IgD-negative memory B cell (primary cell): ENCODE data around the gene VASH1. TPM values are rescaled to one million over a fixed set of nuclear protein-coding genes. Genes with fewer than 3 reads are reported as not detected.

ENCODE experiments used
- H3K27ac Mint-ChIP-seq, 3 donors: one replicate each; pipeline ENCODE4 v1.8.0; 2020 to 2022; ENCODE audit warnings: mild to moderate bottlenecking in 3 of 3, mixed read lengths in 3 of 3, moderate library complexity in 1 of 3
- H3K27me3 Mint-ChIP-seq: one replicate; pipeline ENCODE4 v1.8.0; 2021; ENCODE audit warnings: mixed read lengths
- H3K36me3 Mint-ChIP-seq: one replicate; pipeline ENCODE4 v1.8.0; 2020; ENCODE audit warnings: mild to moderate bottlenecking, mixed read lengths
- H3K4me1 Mint-ChIP-seq, 3 donors: one replicate each; pipeline ENCODE4 v1.8.0; 2020 to 2022; ENCODE audit warnings: mixed read lengths in 3 of 3, mild to moderate bottlenecking in 1 of 3
- H3K4me3 Mint-ChIP-seq, 4 donors: one replicate each; pipeline ENCODE4 v1.8.0; 2020 to 2022; ENCODE audit warnings: mild to moderate bottlenecking in 4 of 4, mixed read lengths in 4 of 4, moderate library complexity in 3 of 4
- H3K9me3 Mint-ChIP-seq, 3 donors: one replicate each; pipeline ENCODE4 v1.8.0; 2020 to 2021; ENCODE audit warnings: mixed read lengths in 3 of 3, mild to moderate bottlenecking in 1 of 3
- polyA plus RNA-seq: library from polyadenylated mRNA; unstranded; fragments of 300-500 nt; fragmentation: Illumina TruSeq; gene quantifications from one replicate; pipeline ENCODE4 v1.2.3, GENCODE V29; 2021

VASH1 gene
- polyA plus RNA-seq, 1 donor from 2014 or later, result 0.70 TPM

DNA sequence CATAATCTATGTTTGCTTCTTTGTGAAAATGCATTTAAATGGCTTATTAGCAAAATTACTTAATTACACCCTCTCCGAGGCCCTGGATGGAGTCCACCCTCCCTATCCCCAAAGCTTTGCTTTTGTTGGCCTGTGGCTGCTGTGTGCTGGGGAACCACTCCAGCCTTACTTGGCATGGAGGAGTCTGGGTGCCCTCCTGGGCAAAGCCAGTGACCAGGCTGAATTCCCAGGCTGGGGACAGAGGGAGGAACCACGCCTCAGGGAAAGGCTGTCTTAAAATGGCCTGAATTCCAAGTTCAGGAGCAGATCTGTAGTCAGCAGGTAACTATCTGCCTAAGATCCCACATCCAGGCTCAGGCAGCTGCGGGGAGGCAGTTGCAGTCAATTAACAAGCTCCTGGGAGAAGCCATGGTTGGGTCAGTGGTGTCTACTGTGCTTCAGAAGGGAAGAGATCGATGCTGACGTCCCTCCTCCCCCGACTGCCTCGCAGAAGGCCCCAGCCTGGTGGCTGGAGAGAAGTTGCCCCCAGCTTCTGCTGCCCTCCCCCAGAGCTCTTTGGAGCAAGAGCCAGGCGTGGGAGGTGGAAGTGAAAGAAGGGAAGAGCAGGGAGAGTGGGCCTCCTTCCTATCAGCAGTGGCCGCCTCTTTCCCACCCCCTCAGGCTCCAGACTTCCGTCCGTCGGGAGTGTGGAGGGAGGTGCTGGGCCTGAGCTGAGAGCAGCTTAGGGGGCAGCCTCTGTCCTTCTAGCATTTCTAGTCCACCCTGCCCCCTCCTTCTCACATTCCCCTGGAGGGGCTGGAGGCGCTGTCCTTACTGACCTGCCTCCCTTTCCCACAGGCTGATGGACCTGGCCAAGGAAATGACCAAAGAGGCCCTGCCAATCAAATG lies 11.3 kb downstream of the VASH1 start:
- Mint-ChIP-seq H3K27me3 (peaks cover 7% of the 10 kb centered on the region), H3K4me3 (no peak overlapping the region), H3K27ac (no peak overlapping the region), H3K36me3 (no peaks in the 10 kb centered on the region), H3K4me1 (peaks cover 4 to 7% (median 5%) of the 10 kb centered on the region in 3 donors), H3K9me3 (no peaks in the 10 kb centered on the region)

DNA sequence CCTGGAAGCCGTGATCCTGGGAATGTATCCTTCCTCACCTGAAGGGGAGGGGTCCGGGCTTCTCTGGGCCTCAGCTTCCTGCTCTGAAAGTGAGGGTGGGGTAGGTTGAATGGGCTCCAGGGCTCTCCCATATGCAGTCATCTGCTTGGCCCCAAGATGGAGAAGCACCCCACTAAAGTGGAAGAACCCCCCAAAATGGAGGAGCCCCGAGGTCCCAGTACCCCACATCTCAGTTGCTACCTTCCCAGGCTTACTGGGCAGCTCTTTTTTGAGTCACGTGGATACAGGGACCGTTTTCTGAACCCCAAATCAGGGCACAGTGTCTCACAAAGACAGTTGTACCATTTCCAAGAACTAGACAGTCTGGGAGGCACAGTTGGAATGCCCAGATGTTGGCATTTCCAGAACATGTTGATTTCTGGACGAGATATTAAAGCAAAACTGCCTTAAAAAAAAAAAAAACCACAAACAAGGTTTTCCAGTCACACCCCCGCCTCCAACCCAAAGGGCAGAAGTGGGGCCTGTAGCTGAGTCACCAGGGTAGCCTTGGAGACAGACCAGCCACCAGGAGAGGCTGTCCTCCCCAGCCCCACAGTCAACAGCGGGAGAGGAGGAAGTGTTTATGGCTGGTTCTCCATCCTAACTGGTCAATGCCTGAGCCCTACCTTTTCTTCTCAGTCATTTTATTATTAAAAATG lies 12.1 kb downstream of the VASH1 start:
- Mint-ChIP-seq H3K9me3 (no peaks in the 10 kb centered on the region), H3K27me3 (peaks cover 7% of the 10 kb centered on the region), H3K4me1 (peaks cover 2 to 3% (median 2%) of the 10 kb centered on the region in 3 donors), H3K27ac (no peak overlapping the region), H3K36me3 (no peaks in the 10 kb centered on the region), H3K4me3 (no peak overlapping the region)

DNA sequence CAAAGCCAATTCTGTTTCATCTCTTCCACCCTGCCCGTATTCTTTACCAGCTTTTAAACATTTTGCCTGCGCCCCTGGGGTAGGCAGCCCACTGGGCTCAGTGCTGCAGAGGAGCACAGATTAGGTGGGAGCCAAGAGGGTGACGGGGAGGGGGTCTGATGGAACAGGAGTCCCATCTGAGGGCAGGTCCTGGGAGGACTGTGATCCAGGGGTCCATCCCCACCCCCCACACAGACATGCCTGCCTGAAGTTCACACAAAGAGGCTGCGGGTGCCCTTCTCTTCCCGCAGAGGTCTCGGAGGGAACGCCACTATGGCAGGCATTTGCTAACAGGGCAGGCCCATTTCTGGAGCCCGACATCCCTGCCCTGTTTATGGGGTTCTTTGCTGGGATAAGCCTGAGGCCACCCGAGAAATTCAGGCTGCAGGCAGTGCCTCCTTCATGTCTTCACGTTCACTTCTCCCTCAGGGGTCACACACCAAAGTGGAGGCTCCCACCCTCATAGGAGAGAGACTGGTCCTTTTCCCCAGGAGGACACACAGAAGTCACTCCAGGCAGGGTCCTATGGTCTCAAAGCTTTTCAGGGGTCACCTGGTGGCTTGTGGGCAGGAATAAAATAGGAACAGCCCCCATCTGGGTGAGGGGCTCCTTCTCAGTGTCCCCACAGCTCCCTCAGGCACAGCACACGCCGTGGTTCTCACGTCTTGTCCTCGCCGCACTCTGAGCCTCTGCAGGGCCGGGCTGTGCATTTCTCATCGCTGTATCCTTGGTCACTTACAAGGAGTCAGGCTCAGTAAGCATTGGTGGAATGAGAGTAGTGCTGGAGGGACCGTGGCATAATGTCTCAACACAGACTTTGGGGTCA lies 12.9 kb downstream of the VASH1 start:
- peaks cover 6% of the 10 kb centered on the region for H3K27me3 Mint-ChIP-seq
- no peak overlapping the region for H3K27ac Mint-ChIP-seq
- H3K4me3 Mint-ChIP-seq, result no peak overlapping the region
- no peaks in the 10 kb centered on the region for H3K4me1 Mint-ChIP-seq
- H3K36me3 Mint-ChIP-seq, result no peaks in the 10 kb centered on the region
- no peaks in the 10 kb centered on the region for H3K9me3 Mint-ChIP-seq

DNA sequence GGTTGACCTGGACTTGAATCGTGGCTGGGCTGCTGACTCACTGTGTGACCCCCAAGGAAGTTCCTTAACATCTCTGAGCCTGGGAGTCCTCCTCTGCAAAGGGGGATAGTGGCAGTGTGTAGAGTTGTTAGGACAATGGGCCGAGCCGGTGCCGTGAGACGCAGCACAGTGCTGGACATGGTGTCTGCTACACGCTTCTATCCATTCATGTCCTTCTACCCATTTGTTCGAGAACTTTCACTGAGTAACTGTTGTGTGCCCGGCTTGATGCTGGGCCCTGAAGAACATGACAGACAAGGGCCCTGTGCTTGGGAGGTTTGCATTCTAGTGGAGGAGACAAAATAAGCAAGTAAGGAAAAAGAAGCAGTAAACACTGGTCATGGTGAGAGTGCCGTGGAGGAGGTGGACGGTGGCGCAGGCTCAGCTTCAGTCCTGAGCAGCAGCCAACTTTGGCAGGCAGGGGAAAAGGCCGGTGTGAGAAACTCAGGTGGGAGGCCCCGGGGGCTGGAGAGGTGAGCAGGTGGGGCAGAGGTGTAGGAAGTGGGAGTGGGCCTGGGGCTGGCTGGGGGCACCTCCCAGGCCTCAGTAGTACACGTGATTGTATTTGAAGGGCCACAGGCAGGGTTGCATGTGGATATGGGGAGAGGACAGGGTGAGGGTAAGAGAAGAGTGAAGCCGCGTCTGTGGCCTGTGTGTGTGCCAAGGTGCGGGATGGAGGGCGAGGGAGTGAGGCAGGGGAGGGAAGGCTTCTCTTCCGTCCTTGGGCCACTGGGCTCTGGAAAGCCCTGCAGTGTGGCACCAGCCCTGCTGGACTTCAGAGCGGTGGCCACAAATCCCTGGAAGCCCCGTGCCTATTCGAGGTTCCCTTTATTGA lies 13.8 kb downstream of the VASH1 start:
- peaks cover 6% of the 10 kb centered on the region for H3K27me3 Mint-ChIP-seq
- no peak overlapping the region for H3K27ac Mint-ChIP-seq
- H3K4me1 Mint-ChIP-seq, result no peaks in the 10 kb centered on the region
- no peaks in the 10 kb centered on the region for H3K36me3 Mint-ChIP-seq
- H3K4me3 Mint-ChIP-seq, result peak overlapping the region in 1 of 4 donors; percentile 33
- H3K9me3 Mint-ChIP-seq, result no peaks in the 10 kb centered on the region

DNA sequence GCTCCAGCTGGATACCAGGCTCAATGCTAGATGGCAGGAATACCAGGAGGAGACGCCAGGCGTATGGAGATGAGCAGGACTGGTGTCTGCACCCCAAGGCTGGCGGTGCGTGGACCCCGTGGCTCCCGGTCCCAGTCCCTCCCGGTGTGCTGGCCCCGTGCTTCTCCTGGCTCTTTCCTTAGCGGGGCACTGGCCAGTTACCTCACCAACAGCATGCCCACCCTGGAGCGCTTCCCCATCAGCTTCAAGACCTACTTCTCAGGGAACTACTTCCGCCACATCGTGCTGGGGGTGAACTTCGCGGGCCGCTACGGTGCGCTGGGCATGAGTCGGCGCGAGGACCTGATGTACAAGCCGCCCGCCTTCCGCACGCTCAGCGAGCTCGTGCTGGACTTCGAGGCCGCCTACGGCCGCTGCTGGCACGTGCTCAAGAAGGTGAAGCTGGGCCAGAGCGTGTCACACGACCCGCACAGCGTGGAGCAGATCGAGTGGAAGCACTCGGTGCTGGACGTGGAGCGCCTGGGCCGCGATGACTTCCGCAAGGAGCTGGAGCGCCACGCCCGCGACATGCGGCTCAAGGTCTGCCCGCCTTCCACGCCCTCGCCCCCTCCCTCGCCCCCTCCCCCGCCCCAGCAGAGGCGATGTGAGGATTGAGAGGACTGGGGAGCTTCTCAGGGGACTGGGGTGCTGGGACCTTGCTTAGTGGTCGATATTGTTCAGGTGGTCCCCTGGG lies 14.6 kb downstream of the VASH1 start:
- no peaks in the 10 kb centered on the region for H3K36me3 Mint-ChIP-seq
- H3K9me3 Mint-ChIP-seq, result no peaks in the 10 kb centered on the region
- H3K27ac Mint-ChIP-seq, result no peak overlapping the region
- H3K27me3 Mint-ChIP-seq, result peaks cover 4% of the 10 kb centered on the region
- H3K4me3 Mint-ChIP-seq, result no peak overlapping the region
- peaks cover 0 to 1% (median 0%) of the 10 kb centered on the region in 3 donors for H3K4me1 Mint-ChIP-seq

DNA sequence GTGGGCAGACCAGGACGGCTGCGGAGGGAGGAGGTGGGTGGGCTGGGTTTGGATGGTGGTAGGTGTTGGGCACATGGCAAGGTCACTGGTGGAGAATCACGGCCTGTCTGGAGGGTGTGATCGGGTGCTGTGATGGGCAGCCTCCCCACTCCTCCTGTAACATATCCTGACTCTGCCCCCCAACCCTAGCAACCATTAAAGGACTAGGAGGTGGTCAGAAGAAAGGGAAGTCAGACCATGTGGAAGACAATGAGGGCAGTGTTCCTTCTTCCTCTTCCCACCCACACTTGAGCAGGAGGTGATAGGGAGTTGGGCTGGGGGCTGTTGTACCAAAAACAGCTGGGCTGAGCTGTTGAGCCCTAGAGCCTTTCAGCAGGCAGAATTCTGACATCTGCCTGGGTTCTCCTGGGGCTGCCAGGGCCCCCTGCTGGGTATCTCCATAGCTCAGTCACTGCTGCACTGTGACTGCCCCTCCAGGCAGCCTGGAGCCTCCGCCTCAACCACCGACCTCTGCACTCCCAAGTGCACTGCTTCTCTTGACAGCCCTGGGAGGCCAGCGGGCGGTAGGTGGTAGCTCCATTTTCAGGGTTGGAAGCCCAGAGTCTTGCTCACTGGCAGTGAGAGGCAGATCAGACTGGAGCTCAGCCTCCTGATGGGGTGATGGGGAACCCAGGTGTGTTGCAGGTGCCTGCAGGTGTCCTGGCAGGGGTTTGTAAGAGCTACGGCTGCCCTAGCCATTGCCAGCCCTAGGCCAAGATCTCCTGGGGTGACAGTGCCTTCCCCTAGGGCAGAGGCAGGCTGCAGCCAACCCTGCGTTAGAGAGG lies 15.4 kb downstream of the VASH1 start:
- H3K4me3 Mint-ChIP-seq, result peak overlapping the region in 1 of 4 donors; percentile 17
- H3K27me3 Mint-ChIP-seq, result peaks cover 2% of the 10 kb centered on the region
- no peaks in the 10 kb centered on the region for H3K36me3 Mint-ChIP-seq
- no peaks in the 10 kb centered on the region for H3K9me3 Mint-ChIP-seq
- peak overlapping the region in 1 of 3 donors; percentile 91 for H3K27ac Mint-ChIP-seq
- peaks cover 0 to 1% (median 0%) of the 10 kb centered on the region in 3 donors for H3K4me1 Mint-ChIP-seq

DNA sequence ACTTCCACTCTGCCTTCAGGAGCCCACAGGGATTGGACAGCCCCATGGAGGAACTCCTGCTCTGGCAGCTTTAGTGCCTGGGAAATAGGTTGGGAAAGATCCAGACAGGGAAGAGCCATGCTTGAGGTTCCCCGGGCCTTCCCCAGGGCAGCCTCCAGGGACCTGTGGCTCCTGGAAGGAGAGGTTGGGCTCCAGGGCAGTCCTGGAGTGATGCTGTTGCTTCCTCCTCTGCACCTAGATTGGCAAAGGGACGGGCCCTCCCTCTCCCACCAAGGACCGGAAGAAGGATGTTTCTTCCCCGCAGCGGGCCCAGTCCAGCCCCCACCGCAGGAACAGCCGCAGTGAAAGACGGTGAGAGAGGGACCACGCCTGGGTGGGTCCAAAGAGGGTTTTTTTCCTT lies 16.5 kb downstream of the VASH1 start:
- H3K36me3 Mint-ChIP-seq, result no peaks in the 10 kb centered on the region
- H3K4me3 Mint-ChIP-seq, result peak overlapping the region in 1 of 4 donors; percentile 41
- no peaks in the 10 kb centered on the region for H3K27me3 Mint-ChIP-seq
- peaks cover 0 to 2% (median 1%) of the 10 kb centered on the region in 3 donors for H3K4me1 Mint-ChIP-seq
- no peaks in the 10 kb centered on the region for H3K9me3 Mint-ChIP-seq
- H3K27ac Mint-ChIP-seq, result peak overlapping the region in 1 of 3 donors; percentile 91

DNA sequence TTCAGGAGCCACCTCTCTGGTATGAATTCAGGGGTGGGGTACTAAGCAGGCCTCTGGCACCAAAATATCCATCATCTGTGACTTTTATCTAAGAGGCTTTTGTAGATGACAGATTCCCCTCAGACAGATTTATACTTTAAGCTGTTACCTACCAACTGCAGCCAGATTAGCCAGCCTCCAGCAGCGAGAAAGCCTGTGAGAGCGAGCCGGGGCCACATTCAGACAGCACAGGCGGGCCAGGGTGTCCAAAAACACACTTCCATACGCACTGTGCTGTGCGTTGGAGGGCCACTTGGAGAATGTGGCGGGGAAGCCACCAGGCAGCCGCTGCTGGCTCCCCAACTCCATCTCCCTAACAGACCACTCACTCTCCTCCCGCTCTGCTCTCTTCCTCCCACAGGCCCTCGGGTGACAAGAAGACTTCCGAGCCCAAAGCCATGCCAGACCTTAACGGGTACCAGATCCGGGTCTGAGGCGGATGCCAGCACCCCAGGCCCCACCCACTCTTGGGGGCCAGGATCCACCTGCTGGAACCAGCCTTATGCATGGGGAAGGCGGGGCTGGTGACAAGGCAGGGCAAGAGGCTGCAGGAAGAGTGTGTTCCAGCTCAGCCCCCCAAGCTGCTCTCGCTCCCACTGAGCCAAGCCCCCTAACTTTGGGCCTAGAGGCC lies 17.4 kb downstream of the VASH1 start:
- Mint-ChIP-seq H3K4me3 (no peak overlapping the region), H3K27me3 (no peaks in the 10 kb centered on the region), H3K4me1 (peaks cover 0 to 5% (median 1%) of the 10 kb centered on the region in 3 donors), H3K9me3 (no peaks in the 10 kb centered on the region), H3K27ac (peak overlapping the region in 1 of 3 donors; percentile 5), H3K36me3 (no peaks in the 10 kb centered on the region)

DNA sequence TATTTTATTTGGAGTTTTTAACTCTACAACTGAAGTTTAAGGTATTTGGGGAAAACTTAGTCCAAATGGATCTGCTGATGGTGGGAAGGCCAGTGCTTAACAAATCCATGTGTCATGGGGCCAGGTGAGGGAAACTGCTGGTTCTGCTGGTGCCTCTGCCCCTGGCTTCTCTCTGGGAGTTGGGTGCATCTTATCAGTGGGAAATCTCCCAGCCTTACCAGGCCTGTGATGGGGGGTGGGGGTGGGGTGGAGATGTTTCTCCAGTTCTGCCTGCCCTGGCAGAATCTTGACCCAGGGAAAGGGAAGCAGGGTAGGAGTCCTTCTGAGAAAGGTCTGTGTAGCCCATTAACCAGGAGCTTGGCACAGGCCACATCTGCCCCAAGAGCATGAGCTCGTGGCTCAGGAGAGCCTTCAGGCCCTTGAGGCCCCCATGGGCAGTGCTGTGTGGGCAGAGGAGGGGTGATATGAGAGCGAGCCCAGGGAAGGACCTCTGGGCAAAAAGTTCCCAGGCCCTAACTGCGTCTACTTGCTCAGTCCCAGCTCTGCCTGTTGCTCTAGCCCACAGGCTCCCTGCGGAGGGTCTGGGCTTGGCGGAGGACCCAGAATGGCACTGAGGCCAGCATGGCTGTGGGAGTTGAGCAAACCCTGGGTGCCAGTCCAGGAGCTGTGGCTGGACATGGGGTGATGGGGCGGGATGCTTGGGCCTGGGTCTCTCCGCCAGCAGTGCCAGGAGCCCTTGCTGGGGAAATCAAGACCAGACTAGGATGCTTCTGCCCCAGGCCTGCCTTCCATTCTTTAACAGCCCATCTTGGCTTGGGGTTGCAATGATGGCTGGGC lies 18.2 kb downstream of the VASH1 start:
- no peak overlapping the region for H3K27ac Mint-ChIP-seq
- peaks cover 0 to 5% (median 1%) of the 10 kb centered on the region in 3 donors for H3K4me1 Mint-ChIP-seq
- H3K36me3 Mint-ChIP-seq, result no peaks in the 10 kb centered on the region
- H3K9me3 Mint-ChIP-seq, result no peaks in the 10 kb centered on the region
- no peak overlapping the region for H3K4me3 Mint-ChIP-seq
- no peaks in the 10 kb centered on the region for H3K27me3 Mint-ChIP-seq

DNA sequence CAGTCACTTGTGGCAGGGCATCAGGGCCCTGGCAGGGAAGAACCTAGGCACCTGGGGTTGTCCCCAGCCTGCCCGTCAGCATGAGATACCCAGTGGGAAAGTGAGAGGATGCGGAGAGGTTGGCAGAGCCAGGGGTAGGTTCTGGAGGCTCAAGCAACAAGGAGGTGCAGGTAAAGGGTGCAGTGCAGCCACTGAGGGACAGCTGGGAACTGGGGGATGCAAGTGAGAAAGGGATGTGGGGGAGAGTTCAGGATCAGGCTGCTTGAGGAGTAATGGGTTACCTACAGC lies 18.7 kb downstream of the VASH1 start:
- Mint-ChIP-seq H3K27ac (no peak overlapping the region), H3K4me1 (peaks cover 0 to 5% (median 1%) of the 10 kb centered on the region in 3 donors), H3K4me3 (peak overlapping the region in 1 of 4 donors; percentile 41), H3K27me3 (no peaks in the 10 kb centered on the region), H3K36me3 (no peaks in the 10 kb centered on the region), H3K9me3 (no peaks in the 10 kb centered on the region)

DNA sequence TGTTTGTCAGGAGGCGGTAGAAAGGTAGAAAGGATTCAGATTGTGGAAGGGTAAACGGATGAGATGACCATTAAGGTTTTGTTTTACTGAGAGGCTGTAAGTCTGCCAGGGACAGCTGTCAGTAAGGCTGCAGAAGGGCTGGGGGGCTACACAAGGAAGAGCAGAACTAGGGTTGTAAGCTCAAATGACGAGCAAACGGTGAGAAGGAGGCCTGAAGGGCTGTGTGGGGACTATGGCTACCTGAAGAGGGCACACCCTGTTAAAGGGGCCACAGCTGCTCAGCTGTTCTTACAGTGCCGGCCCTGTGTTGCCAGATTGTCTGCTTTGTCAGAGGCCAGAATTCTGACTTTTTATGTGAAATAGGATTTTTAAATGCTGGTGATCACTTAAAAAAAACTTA lies 19.1 kb downstream of the VASH1 start:
- no peak overlapping the region for H3K27ac Mint-ChIP-seq
- peaks cover 0 to 5% (median 1%) of the 10 kb centered on the region in 3 donors for H3K4me1 Mint-ChIP-seq
- no peaks in the 10 kb centered on the region for H3K9me3 Mint-ChIP-seq
- H3K27me3 Mint-ChIP-seq, result no peaks in the 10 kb centered on the region
- no peak overlapping the region for H3K4me3 Mint-ChIP-seq
- H3K36me3 Mint-ChIP-seq, result no peaks in the 10 kb centered on the region
